ENCODE data around the gene CTSH. TPM values are rescaled to one million over a fixed set of nuclear protein-coding genes. Genes with fewer than 3 reads are reported as not detected.
"Not testable (repeated sequence)": the region's sequence is repeated elsewhere in the genome, so short reads cannot be mapped to it uniquely, and the experiment has no call there.

Gene CTSH
- total RNA-seq, 2 experiments from 2014 or later = 46.7 to 54.8 TPM

DNA sequence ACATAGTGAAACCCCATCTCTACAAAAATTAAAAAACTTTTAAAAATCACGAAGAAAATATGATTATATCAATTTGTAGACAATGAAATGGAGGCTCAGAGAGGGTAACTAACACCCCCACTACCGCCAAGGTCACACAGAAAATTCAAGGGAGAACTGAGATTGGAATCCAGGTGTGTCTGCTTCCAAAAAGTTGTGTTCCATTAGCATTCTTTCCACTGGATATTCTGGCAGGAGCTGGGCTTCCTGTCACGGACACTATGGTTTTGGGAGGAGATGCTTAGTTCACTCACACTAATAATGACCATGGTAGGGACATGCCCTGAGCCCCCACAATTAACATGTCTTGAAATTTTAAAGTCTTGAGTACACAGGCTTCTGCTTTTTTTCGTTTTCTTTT, 28.8 kb downstream of the CTSH start:
- Mint-ChIP-seq H3K27ac (no peak overlapping the region), H3K27me3 (no peaks in the 10 kb centered on the region), H3K9me3 (no peaks in the 10 kb centered on the region), H3K4me1 (peaks cover 9% of the 10 kb centered on the region), H3K4me3 (no peak overlapping the region), H3K36me3 (ENCODE audit: low read depth) (peaks cover 33% of the 10 kb centered on the region)
- DNase-seq = no peak
- CTCF ChIA-PET = interaction anchor here (0.6 kb wide), 1 partner anchor 12 kb away, joined by 6 read pairs; no protein-coding TSS in a partner anchor
- POLR2A ChIA-PET = no interaction called here

DNA sequence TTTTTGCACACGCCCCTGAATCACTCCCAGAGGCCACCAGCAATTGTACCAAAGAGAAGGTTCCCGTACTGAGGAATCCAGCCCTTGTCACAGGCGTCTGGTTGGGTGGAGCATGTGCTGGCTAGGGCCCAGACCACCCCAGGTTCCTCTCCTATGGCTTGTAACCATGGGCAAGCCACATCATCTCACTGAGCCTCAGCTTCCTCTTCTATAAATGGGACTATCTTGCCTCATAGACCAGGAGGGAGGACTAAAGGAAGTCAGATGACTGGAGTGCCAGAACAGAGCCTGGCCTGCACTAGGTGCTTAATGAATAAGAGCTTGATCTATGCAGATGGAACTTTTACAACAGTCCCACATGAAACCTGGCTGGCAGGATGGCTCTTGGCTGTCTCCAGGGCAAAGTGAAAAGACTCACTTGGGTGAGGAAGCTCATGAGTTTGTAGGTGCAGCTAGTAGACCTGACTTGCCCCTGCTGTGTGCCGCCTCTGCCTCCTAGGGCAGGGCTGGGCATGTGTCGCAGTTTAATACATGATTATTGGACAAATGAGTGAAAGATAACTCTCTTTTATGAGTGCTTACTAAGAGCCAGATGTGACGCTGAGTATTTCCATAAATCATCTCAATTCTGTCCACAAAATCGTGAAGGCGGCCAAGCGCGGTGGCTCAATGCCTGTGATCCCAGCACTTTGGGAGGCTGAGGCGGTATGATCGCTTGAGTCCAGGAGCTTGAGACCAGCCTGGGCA, 29.3 kb downstream of the CTSH start:
- no peaks in the 10 kb centered on the region for H3K9me3 Mint-ChIP-seq
- no peak for DNase-seq
- H3K36me3 Mint-ChIP-seq (ENCODE audit: low read depth) = peaks cover 32% of the 10 kb centered on the region
- ChIA-PET POLR2A (no interaction called here), CTCF (no interaction called here)
- no peak overlapping the region for H3K4me3 Mint-ChIP-seq
- H3K27ac Mint-ChIP-seq = no peak overlapping the region
- no peaks in the 10 kb centered on the region for H3K27me3 Mint-ChIP-seq
- H3K4me1 Mint-ChIP-seq = peaks cover 15% of the 10 kb centered on the region

DNA sequence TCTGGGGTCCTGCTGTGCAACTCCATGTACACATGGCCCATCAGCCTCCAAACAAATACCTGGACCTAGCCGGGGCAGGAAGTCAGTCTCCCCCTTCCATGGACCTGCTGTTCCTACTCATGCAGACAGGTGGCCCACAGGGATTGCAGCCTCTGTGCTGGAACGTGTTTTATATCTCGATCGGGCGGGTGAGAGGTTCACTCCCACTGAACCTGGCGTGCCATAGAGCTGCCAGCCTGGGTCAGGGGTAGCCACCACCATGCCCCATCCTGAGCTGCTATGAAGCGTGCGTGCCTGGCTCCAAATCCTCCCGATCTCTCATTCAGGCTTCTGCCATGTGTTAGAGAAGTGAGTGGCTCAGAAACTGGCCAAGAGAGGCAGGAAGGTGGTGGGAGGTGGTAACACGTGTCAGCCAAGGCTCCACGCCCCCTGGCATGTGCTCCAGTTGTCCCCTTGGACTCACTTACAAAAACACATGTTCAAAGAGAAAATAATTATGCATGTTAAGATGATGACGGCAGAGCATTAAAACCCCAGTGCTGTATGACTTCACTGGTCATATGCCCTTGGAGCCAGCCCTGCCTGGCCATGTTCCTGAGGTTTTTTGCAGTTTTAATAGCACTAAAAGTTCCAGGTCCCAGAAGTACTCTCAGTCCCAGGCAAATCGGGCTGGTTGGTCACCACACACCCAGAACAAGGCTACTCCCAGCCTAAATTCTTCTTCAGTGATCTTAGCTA, 30.6 kb downstream of the CTSH start:
- H3K27ac Mint-ChIP-seq = no peak overlapping the region
- POLR2A ChIA-PET = no interaction called here

DNA sequence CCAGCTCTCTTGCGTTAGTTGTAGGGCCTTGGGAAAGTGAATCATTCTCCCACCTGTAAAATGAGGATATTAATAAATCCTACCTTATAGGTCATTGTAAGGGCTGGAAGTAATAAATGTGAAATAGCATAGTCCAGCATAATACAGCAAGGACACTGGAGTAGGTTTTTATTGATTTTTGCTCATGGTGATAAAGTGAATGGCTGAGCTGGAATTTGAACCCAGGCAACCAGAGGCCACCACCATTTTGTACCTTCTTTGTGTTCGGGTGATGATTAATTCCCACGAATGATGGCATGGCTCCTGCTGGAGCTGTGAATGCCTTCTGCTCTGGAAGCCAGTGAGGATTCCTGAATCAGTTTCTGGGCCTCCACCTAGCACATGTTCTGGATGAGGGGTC, 31.8 kb downstream of the CTSH start:
- Mint-ChIP-seq H3K36me3 (ENCODE audit: low read depth) (peaks cover 39% of the 10 kb centered on the region), H3K4me1 (peaks cover 27% of the 10 kb centered on the region), H3K4me3 (no peak overlapping the region), H3K9me3 (no peaks in the 10 kb centered on the region), H3K27me3 (no peaks in the 10 kb centered on the region), H3K27ac (no peak overlapping the region)
- POLR2A ChIA-PET = no interaction called here
- CTCF ChIA-PET = interaction anchor here (0.6 to 1.1 kb wide), 4 partner anchors 9 to 1592 kb away, joined by 3 read pairs; no protein-coding TSS in a partner anchor
- DNase-seq = no peak

More for the DNA sequence above, 30.6 kb downstream of the CTSH start:
- peaks cover 39% of the 10 kb centered on the region for H3K36me3 Mint-ChIP-seq (ENCODE audit: low read depth)
- H3K4me1 Mint-ChIP-seq = peaks cover 26% of the 10 kb centered on the region
- no peaks in the 10 kb centered on the region for H3K27me3 Mint-ChIP-seq
- no peaks in the 10 kb centered on the region for H3K9me3 Mint-ChIP-seq
- H3K4me3 Mint-ChIP-seq = no peak overlapping the region
- no peak for DNase-seq
- CTCF ChIA-PET = interaction anchor here (0.6 to 1.1 kb wide), 2 partner anchors 8 to 1594 kb away, joined by 3 read pairs; no protein-coding TSS in a partner anchor

DNA sequence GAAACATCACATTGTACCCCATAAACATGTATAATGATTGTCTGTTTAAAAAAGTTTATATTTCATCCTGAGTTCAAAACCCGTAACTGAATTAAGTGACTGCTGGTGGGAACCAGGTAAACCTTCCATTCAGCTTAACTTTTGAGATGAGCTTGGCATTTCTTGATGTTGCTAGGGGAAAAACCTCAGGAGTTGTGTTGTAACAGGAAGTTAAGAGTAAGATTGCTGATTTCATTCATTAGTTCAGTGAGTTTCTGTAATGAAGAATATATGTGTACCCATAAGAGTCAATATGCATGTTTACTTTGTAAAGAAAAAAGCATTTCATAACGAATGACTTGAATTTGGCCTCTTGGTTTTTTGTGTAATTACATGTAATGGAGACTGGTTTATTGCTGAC, 32.5 kb downstream of the CTSH start:
- CTCF ChIA-PET = no interaction called here
- POLR2A ChIA-PET = no interaction called here
- no peaks in the 10 kb centered on the region for H3K9me3 Mint-ChIP-seq

DNA sequence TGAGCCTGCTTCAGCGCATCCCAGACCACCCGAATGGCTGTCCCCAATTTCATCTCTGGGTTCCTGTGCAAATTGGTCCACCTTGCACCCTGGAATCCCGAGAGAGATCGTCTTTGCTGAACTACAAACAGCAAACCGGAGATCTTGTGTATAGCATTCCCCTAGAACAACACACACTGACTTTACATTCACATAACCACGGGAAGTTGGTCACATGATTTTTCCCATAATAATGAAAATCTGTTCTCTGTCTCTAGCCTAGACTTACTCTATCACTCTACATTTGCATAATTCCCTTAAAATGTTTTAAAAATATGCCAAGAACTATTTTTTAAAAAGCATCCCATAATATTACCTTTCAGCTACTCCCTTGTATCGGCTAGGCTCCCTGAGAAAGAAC, 34.6 kb downstream of the CTSH start:
- ChIA-PET POLR2A (no interaction called here), CTCF (interaction anchor here (1.2 to 1.8 kb wide), 3 partner anchors 8 to 27 kb away, joined by 4 to 6 read pairs (median 6); no protein-coding TSS in a partner anchor)
- H3K9me3 Mint-ChIP-seq = no peaks in the 10 kb centered on the region
- peaks cover 27% of the 10 kb centered on the region for H3K4me1 Mint-ChIP-seq
- no peaks in the 10 kb centered on the region for H3K27me3 Mint-ChIP-seq
- no peak for DNase-seq
- no peak overlapping the region for H3K4me3 Mint-ChIP-seq
- H3K27ac Mint-ChIP-seq = peak overlapping the region; percentile 38
- peaks cover 51% of the 10 kb centered on the region for H3K36me3 Mint-ChIP-seq (ENCODE audit: low read depth)

More for the DNA sequence above, 32.5 kb downstream of the CTSH start:
- peaks cover 39% of the 10 kb centered on the region for H3K36me3 Mint-ChIP-seq (ENCODE audit: low read depth)
- H3K4me1 Mint-ChIP-seq = peaks cover 27% of the 10 kb centered on the region
- no peak overlapping the region for H3K4me3 Mint-ChIP-seq
- H3K27me3 Mint-ChIP-seq = no peaks in the 10 kb centered on the region
- no peak overlapping the region for H3K27ac Mint-ChIP-seq
- DNase-seq = no peak

DNA sequence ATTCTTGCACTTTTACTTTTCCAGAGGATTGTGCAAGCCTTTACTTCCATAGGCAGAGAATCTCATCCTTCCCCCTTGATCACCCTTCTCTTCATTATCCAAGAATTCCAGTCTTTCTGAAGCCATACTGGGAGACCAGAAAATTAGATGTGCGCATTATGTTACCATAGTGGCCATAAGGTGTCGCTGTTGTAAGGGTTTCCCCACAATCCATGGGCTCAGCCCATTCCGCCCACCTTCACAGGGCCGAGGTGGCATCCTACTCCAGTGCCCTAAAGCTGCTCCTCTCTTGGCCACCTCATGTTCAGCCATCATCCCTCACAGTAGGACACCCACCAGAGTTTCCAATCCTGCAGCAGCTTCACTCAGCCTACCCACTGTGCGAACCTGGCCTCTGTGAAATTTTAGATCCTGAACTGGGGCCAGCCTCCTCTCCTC, 35.0 kb downstream of the CTSH start:
- POLR2A ChIA-PET = no interaction called here
- Mint-ChIP-seq H3K36me3 (ENCODE audit: low read depth) (peaks cover 55% of the 10 kb centered on the region), H3K4me1 (peaks cover 27% of the 10 kb centered on the region), H3K27me3 (no peaks in the 10 kb centered on the region), H3K9me3 (no peaks in the 10 kb centered on the region), H3K4me3 (no peak overlapping the region), H3K27ac (peak overlapping the region; percentile 38)
- CTCF ChIA-PET = interaction anchor here (1.6 to 1.8 kb wide), 2 partner anchors 8 to 27 kb away, joined by 4 to 6 read pairs; no protein-coding TSS in a partner anchor
- DNase-seq = peak; percentile 26

DNA sequence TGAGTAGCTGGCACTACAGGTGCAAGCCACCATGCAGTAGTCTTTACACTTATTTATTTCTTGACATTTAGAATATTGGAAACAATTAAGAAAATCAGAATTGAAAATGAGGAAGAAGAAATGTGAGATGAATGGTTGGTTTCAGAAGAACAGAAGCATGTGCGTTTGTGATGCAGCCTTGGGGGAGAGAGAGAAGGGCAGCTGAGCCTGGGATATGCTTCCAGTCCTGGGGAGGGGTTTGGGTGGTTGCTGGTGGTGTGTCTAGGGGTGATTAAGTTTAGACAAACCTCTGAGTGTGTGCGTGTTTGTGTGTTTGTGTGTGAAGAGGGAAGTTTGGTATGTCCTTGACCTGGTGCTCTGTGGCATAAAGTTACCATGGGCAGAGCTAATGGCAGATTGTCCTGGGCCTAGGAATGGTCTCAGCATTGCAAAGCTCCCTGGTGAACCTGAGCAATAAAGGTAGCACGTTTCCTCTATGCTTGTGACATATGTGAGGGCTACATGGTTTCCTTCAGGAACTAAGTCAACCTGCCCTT, 35.6 kb downstream of the CTSH start:
- H3K4me3 Mint-ChIP-seq = no peak overlapping the region
- no peaks in the 10 kb centered on the region for H3K27me3 Mint-ChIP-seq
- no peaks in the 10 kb centered on the region for H3K9me3 Mint-ChIP-seq
- H3K4me1 Mint-ChIP-seq = peaks cover 27% of the 10 kb centered on the region
- POLR2A ChIA-PET = no interaction called here
- no peak for DNase-seq
- peaks cover 55% of the 10 kb centered on the region for H3K36me3 Mint-ChIP-seq (ENCODE audit: low read depth)
- H3K27ac Mint-ChIP-seq = no peak overlapping the region
- CTCF ChIA-PET = interaction anchor here (1.6 kb wide), 1 partner anchor 36 kb away, joined by 4 read pairs; no protein-coding TSS in a partner anchor

DNA sequence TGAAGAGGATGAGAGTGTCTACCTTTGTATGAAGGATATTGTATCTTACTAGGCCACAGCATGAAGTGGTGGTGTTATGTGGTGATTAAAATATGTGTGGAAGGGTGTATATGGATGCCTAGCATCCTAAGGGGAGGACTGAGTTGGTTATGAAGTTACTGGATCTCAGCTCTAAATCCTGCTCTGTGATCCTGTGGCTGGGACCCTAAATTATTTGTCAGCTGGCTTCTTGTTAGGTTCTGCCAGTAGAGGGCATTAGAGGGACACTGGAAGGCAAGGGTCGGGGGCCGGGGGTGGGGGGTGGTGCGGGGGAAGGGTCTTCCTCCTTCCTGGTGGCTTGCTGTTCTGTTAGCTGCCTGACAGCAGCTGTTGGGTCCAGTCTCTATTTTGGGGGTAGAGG, 37.3 kb downstream of the CTSH start:
- no peaks in the 10 kb centered on the region for H3K27me3 Mint-ChIP-seq
- peaks cover 27% of the 10 kb centered on the region for H3K4me1 Mint-ChIP-seq
- H3K36me3 Mint-ChIP-seq (ENCODE audit: low read depth) = peaks cover 54% of the 10 kb centered on the region
- POLR2A ChIA-PET = no interaction called here
- H3K27ac Mint-ChIP-seq = no peak overlapping the region
- H3K9me3 Mint-ChIP-seq = no peaks in the 10 kb centered on the region
- no peak for DNase-seq
- no peak overlapping the region for H3K4me3 Mint-ChIP-seq
- CTCF ChIA-PET = interaction anchor here (0.5 to 1.1 kb wide), 2 partner anchors 18 to 434 kb away, joined by 3 read pairs; no protein-coding TSS in a partner anchor

DNA sequence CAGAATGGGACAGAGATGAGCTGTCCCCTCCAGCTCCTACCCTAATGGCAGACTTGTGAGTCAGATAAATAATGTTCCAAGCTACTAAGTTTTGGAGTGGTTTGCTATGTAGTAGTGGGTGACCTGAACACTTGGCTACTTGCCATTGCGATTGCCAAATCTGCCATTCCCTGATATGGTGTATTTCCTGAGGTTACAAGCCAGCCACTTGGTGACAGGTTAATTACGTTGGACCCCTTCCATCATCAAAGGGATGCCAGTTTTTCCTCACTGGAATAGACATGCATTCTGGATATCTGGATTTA, 38.6 kb downstream of the CTSH start:
- ChIA-PET CTCF (interaction anchor here (0.6 kb wide), 1 partner anchor 859 kb away, joined by 3 read pairs; no protein-coding TSS in a partner anchor), POLR2A (no interaction called here)
- Mint-ChIP-seq H3K9me3 (no peaks in the 10 kb centered on the region), H3K4me3 (no peak overlapping the region), H3K36me3 (ENCODE audit: low read depth) (peaks cover 52% of the 10 kb centered on the region), H3K27me3 (no peaks in the 10 kb centered on the region), H3K4me1 (peaks cover 24% of the 10 kb centered on the region), H3K27ac (no peak overlapping the region)
- DNase-seq = no peak

DNA sequence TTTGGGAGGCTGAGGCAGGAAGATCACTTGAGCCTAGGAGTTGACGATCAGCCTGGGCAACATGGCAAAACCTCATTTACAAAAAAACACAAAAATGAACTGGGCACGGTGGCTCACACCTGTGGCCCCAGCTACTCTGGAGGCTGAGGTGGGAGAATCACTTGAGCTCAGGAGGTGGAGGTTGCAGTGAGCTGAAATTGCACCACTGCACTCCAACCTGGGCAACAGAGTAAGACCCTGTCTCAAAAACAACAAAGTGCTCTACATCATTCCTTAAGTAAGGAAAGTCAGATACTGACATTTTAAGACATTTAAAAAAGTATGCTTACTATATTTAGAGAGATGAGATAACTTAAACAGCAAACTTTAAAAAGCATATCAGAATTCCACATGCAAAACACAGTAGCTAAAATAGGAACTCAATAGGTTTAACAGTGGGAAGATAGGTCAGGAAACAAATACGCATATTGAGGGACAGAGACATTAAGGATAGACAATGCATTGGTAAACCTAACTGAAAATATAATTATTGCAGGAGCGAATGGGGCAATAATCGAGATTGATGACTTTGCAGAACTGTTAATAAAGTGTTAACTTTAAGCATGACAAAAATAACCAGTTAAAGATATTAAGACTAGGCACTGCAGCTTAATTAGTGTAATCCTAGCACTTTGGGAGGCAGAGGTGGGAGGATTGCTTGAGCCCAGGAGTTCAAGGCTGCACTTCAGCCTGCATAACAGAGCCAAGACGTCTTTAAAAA, 40.1 kb downstream of the CTSH start:
- Mint-ChIP-seq H3K27ac (no peak overlapping the region), H3K4me3 (no peak overlapping the region), H3K36me3 (ENCODE audit: low read depth) (peaks cover 56% of the 10 kb centered on the region), H3K4me1 (peaks cover 10% of the 10 kb centered on the region), H3K27me3 (no peaks in the 10 kb centered on the region), H3K9me3 (no peaks in the 10 kb centered on the region)
- ChIA-PET CTCF (interaction anchor here (0.6 to 1.0 kb wide), 2 partner anchors 12 to 121 kb away, joined by 3 to 6 read pairs; no protein-coding TSS in a partner anchor), POLR2A (interaction anchor here (0.7 kb wide), 1 partner anchor 90 kb away, joined by 10 read pairs; no protein-coding TSS in a partner anchor)
- no peak for DNase-seq

DNA sequence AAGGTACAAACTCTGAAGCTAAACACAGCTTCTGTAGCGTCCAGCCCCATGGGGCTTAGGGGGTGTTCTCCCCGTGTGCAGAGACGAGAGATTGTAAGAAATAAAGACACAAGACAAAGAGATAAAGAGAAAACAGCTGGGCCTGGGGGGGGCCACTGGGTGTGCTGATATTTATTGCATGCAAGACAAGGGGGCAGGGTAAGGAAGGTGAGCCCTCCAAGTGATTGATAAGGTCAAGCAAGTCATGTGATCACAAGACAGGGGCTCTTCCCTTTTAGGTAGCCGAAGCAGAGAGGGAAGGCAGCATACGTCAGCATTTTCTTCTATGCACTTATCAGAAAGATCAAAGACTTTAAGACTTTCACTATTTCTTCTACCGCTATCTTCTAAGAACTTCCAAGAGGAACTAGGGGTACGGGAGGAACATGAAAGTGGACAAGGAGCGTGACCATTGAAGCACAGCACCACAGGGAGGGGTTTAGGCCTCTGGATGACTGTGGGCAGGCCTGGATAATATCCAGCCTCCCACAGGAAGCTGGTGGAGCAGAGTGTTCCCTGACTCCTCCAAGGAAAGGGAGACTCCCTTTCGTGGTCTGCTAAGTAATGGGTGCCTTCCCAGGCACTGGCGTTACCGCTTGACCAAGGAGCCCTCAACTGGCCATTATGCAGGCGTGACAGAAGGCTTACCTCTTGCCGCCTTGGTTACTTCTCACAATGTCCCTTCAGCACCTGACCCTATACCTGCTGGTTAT, 42.4 kb downstream of the CTSH start:
- H3K27me3 Mint-ChIP-seq, POLR2A ChIA-PET, H3K9me3 Mint-ChIP-seq, H3K4me3 Mint-ChIP-seq, DNase-seq, H3K27ac Mint-ChIP-seq, H3K4me1 Mint-ChIP-seq: not testable (repeated sequence)
- H3K36me3 Mint-ChIP-seq (ENCODE audit: low read depth) = peaks cover 63% of the 10 kb centered on the region
- CTCF ChIA-PET = interaction anchor here (0.6 to 1.3 kb wide), 2 partner anchors 8 to 369 kb away, joined by 3 to 4 read pairs; no protein-coding TSS in a partner anchor

Data from activated CD4-positive, alpha-beta T cell treated with anti-CD3 and anti-CD28 coated beads, Interleukin-2, amount 10 ng/mL, durations not matched to agents 7 days and 5 days (primary cell).